ENCODE data around the gene THSD7B. TPM values are rescaled to one million over a fixed set of nuclear protein-coding genes. Genes with fewer than 3 reads are reported as not detected.
"Not testable (repeated sequence)": the region's sequence is repeated elsewhere in the genome, so short reads cannot be mapped to it uniquely, and the experiment has no call there.

THSD7B gene
- polyA plus RNA-seq, 1 donor from 2014 or later: 0.46 TPM

DNA sequence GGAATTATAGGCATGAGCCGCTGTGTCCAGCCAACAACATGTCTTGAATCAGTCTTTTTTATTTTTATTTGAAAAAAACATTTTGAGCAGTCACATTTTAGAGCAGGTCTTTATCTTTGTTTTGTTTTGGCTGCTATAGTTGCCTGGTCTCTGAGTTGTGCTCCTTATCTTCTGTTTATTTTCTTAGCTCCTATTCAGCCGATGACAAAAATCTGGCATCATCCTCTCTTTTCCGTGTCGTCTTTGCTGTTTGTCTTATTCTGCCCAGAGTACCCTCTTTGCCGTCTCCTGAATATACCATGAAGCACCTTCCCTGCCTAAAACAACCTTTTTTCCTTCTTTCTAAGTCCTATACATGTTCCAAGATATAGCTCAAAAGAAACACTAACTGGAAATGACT lies 201.1 kb downstream of the THSD7B start:
- Histone ChIP-seq H3K4me2 (ENCODE audit: low read length) (no peak overlapping the region), H3K79me2 (replicated peaks; ENCODE audit: insufficient read depth, low read length) (no peaks in the 10 kb centered on the region), H3K9me3 (ENCODE audit: low read length) (no peaks in the 10 kb centered on the region), H4K20me1 (ENCODE audit: insufficient read depth) (no peaks in the 10 kb centered on the region), H3K9me2 (ENCODE audit: insufficient read depth, low read length) (no peaks in the 10 kb centered on the region), H3K27ac (ENCODE audit: low read length) (no peak overlapping the region), H3K4me3 (ENCODE audit: low read length) (no peak overlapping the region), H3K36me3 (ENCODE audit: insufficient read depth, low read length) (no peaks in the 10 kb centered on the region), H2AFZ (ENCODE audit: low read depth, low read length) (no peak overlapping the region), H3K9ac (ENCODE audit: low read length) (no peak overlapping the region), H3K27me3 (ENCODE audit: insufficient read depth, low read depth, low read length) (no peaks in the 10 kb centered on the region), H3F3A (ENCODE audit: insufficient read depth, low read length, poor library complexity, severe bottlenecking) (no peaks in the 10 kb centered on the region)
- TF ChIP-seq EP300 (conservative IDR thresholded peaks at IDR 0.05; ENCODE audit: poor library complexity, severe bottlenecking) (no peak), SMC3 (conservative IDR thresholded peaks at IDR 0.05; ENCODE audit: poor library complexity) (no peak), POLR2AphosphoS5 (IDR thresholded peaks at IDR 0.05) (no peak), RAD21 (conservative IDR thresholded peaks at IDR 0.05) (no peak), EZH2 (IDR thresholded peaks at IDR 0.05; ENCODE audit: borderline replicate concordance, insufficient read depth, low read length, poor library complexity, severe bottlenecking) (no peak), TAF1 (IDR thresholded peaks at IDR 0.05; ENCODE audit: low read depth) (no peak), MXI1 (conservative IDR thresholded peaks at IDR 0.05; ENCODE audit: poor library complexity, severe bottlenecking) (no peak)
- TF ChIP-seq, protein P1, sequence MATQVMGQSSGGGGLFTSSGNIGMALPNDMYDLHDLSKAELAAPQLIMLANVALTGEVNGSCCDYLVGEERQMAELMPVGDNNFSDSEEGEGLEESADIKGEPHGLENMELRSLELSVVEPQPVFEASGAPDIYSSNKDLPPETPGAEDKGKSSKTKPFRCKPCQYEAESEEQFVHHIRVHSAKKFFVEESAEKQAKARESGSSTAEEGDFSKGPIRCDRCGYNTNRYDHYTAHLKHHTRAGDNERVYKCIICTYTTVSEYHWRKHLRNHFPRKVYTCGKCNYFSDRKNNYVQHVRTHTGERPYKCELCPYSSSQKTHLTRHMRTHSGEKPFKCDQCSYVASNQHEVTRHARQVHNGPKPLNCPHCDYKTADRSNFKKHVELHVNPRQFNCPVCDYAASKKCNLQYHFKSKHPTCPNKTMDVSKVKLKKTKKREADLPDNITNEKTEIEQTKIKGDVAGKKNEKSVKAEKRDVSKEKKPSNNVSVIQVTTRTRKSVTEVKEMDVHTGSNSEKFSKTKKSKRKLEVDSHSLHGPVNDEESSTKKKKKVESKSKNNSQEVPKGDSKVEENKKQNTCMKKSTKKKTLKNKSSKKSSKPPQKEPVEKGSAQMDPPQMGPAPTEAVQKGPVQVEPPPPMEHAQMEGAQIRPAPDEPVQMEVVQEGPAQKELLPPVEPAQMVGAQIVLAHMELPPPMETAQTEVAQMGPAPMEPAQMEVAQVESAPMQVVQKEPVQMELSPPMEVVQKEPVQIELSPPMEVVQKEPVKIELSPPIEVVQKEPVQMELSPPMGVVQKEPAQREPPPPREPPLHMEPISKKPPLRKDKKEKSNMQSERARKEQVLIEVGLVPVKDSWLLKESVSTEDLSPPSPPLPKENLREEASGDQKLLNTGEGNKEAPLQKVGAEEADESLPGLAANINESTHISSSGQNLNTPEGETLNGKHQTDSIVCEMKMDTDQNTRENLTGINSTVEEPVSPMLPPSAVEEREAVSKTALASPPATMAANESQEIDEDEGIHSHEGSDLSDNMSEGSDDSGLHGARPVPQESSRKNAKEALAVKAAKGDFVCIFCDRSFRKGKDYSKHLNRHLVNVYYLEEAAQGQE (IDR thresholded peaks at IDR 0.05; ENCODE audit: borderline replicate concordance): no peak
- TF ChIP-seq, protein P2, sequence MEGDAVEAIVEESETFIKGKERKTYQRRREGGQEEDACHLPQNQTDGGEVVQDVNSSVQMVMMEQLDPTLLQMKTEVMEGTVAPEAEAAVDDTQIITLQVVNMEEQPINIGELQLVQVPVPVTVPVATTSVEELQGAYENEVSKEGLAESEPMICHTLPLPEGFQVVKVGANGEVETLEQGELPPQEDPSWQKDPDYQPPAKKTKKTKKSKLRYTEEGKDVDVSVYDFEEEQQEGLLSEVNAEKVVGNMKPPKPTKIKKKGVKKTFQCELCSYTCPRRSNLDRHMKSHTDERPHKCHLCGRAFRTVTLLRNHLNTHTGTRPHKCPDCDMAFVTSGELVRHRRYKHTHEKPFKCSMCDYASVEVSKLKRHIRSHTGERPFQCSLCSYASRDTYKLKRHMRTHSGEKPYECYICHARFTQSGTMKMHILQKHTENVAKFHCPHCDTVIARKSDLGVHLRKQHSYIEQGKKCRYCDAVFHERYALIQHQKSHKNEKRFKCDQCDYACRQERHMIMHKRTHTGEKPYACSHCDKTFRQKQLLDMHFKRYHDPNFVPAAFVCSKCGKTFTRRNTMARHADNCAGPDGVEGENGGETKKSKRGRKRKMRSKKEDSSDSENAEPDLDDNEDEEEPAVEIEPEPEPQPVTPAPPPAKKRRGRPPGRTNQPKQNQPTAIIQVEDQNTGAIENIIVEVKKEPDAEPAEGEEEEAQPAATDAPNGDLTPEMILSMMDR (IDR thresholded peaks at IDR 0.05; ENCODE audit: poor library complexity, severe bottlenecking): no peak

DNA sequence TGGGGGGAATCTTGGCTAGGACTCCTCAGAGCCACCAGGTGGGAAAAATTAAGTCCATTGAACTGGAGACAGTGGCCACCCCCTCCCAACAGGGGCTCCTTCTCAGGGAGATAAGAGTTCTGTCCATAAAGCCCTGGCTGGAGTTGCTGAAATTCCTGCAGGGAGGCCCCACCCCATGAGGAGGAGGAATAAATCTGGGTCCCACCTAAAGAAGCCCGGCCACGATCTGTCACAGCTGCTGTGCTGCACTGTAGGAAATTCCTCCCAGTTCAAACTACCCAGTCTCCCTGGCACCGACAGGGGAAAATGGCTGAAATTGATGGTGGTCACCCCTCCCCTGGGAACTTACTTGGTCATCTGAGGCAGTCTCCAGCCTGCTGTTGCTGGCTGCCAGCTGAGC lies 215.0 kb downstream of the THSD7B start:
- Histone ChIP-seq H3K9ac (ENCODE audit: low read length) (no peak overlapping the region), H3K4me2 (ENCODE audit: low read length) (no peak overlapping the region), H3K79me2 (replicated peaks; ENCODE audit: insufficient read depth, low read length) (no peaks in the 10 kb centered on the region), H3K9me3 (ENCODE audit: low read length) (peaks cover 2% of the 10 kb centered on the region), H3K27ac (ENCODE audit: low read length) (no peak overlapping the region), H3K4me3 (ENCODE audit: low read length) (no peak overlapping the region), H3K9me2 (ENCODE audit: insufficient read depth, low read length) (no peaks in the 10 kb centered on the region), H2AFZ (ENCODE audit: low read depth, low read length) (no peak overlapping the region), H3F3A (ENCODE audit: insufficient read depth, low read length, poor library complexity, severe bottlenecking) (no peaks in the 10 kb centered on the region), H4K20me1 (ENCODE audit: insufficient read depth) (no peaks in the 10 kb centered on the region), H3K27me3 (ENCODE audit: insufficient read depth, low read depth, low read length) (no peaks in the 10 kb centered on the region), H3K36me3 (ENCODE audit: insufficient read depth, low read length) (no peaks in the 10 kb centered on the region)
- TF ChIP-seq SMC3 (conservative IDR thresholded peaks at IDR 0.05; ENCODE audit: poor library complexity) (no peak), RAD21 (conservative IDR thresholded peaks at IDR 0.05) (no peak), TAF1 (IDR thresholded peaks at IDR 0.05; ENCODE audit: low read depth) (no peak), EP300 (conservative IDR thresholded peaks at IDR 0.05; ENCODE audit: poor library complexity, severe bottlenecking) (no peak), MXI1 (conservative IDR thresholded peaks at IDR 0.05; ENCODE audit: poor library complexity, severe bottlenecking) (no peak), EZH2 (IDR thresholded peaks at IDR 0.05; ENCODE audit: borderline replicate concordance, insufficient read depth, low read length, poor library complexity, severe bottlenecking) (no peak), POLR2AphosphoS5 (IDR thresholded peaks at IDR 0.05) (no peak)
- TF ChIP-seq, protein P2 (IDR thresholded peaks at IDR 0.05; ENCODE audit: poor library complexity, severe bottlenecking): no peak
- TF ChIP-seq, protein P1 (IDR thresholded peaks at IDR 0.05; ENCODE audit: borderline replicate concordance): no peak

DNA sequence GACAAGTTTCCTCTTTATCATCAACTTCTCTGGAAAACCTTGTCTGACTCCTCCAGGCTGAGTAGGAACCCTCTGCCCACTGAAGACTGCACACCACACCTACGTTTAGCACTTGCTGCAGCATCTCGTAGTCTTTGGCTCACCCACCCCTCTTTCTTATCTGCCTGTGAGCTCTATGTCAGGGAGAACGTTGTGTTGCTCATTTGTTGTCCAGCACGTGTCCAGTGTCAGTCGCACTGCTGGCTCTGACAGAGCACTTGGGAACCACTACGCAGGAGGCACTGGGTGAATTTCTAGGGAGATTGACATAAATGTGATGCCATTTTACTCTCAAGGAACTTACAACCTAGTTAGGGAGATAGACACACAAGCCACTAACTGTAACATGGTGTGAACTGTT lies 216.3 kb downstream of the THSD7B start:
- not testable (repeated sequence) for H3K79me2 ChIP-seq (replicated peaks; ENCODE audit: insufficient read depth, low read length); H3K36me3 ChIP-seq (ENCODE audit: insufficient read depth, low read length); H3K27ac ChIP-seq (ENCODE audit: low read length)

More for the DNA sequence above, 216.3 kb downstream of the THSD7B start:
- not testable (repeated sequence) for H3K27me3 ChIP-seq (ENCODE audit: insufficient read depth, low read depth, low read length); H3K9ac ChIP-seq (ENCODE audit: low read length); H3F3A ChIP-seq (ENCODE audit: insufficient read depth, low read length, poor library complexity, severe bottlenecking); H3K9me3 ChIP-seq (ENCODE audit: low read length); H2AFZ ChIP-seq (ENCODE audit: low read depth, low read length); H4K20me1 ChIP-seq (ENCODE audit: insufficient read depth); H3K4me2 ChIP-seq (ENCODE audit: low read length); H3K4me3 ChIP-seq (ENCODE audit: low read length); H3K9me2 ChIP-seq (ENCODE audit: insufficient read depth, low read length)
